ENCODE results near the gene RUSC1.
A peak's percentile ranks its signal among the peaks of the same experiment; 100 is the strongest.

RUSC1 gene

GRCh38 chr1:155319536-155319935, 1.2 kb upstream of the RUSC1 start:
- Histone ChIP-seq H3K4me2 (ENCODE audit: low read length) (no peak overlapping the region), H4K91ac (ENCODE audit: low read depth, low read length) (no peak overlapping the region), H3K18ac (ENCODE audit: low read length) (no peak overlapping the region), H3K27ac (ENCODE audit: low read depth, low read length) (no peak overlapping the region), H4K12ac (ENCODE audit: low read depth, low read length) (no peak overlapping the region), H4K8ac (ENCODE audit: low read depth, low read length) (no peak overlapping the region), H3K36me3 (ENCODE audit: control insufficient read depth in 1 of 2, insufficient read depth in 2 of 2, low read length in 2 of 2) (peaks cover 37 to 45% of the 10 kb centered on the region in 2 experiments), H3K14ac (ENCODE audit: low read length) (no peak overlapping the region), H3K27me3 (ENCODE audit: insufficient read depth, low read length) (no peaks in the 10 kb centered on the region), H3K79me1 (ENCODE audit: low read length) (peaks cover 10% of the 10 kb centered on the region), H3K4me3 (ENCODE audit: low read depth, low read length) (no peak overlapping the region), H2AK5ac (ENCODE audit: low read length) (no peak overlapping the region), H2AFZ (ENCODE audit: insufficient read depth, low read length, poor library complexity) (no peak overlapping the region), H3K23ac (ENCODE audit: low read length) (no peak overlapping the region), H3K9ac (ENCODE audit: low read length) (no peak overlapping the region), H2BK120ac (ENCODE audit: insufficient read depth, low read length, poor library complexity) (no peak overlapping the region), H3K79me2 (ENCODE audit: control insufficient read depth, insufficient read depth, low read length, poor library complexity) (peaks cover 7% of the 10 kb centered on the region), H3K4me1 (ENCODE audit: control insufficient read depth in 1 of 2, insufficient read depth in 2 of 2, low read length in 2 of 2) (peaks cover 0 to 12% of the 10 kb centered on the region in 2 experiments), H2BK5ac (ENCODE audit: low read depth, low read length, poor library complexity) (no peak overlapping the region), H2BK12ac (ENCODE audit: low read length) (no peak overlapping the region), H3K4ac (ENCODE audit: low read depth, low read length) (no peak overlapping the region), H3K9me3 (ENCODE audit: insufficient read depth, low read depth, low read length) (no peaks in the 10 kb centered on the region)
- no peak for DNase-seq
- no CpG with 5 or more reads among the region's 5 CpGs for WGBS (ENCODE audit: extremely low coverage, insufficient coverage, insufficient read length)

- no peak overlapping the region for H4K91ac ChIP-seq (ENCODE audit: low read depth, low read length)
- no peak overlapping the region for H3K23ac ChIP-seq (ENCODE audit: low read length)
- no peak overlapping the region for H4K12ac ChIP-seq (ENCODE audit: low read depth, low read length)
- no peak overlapping the region for H3K27ac ChIP-seq (ENCODE audit: low read depth, low read length)
- peaks cover 12% of the 10 kb centered on the region for H3K79me2 ChIP-seq (ENCODE audit: control insufficient read depth, insufficient read depth, low read length, poor library complexity)
- peaks cover 1 to 14% of the 10 kb centered on the region in 2 experiments for H3K4me1 ChIP-seq (ENCODE audit: control insufficient read depth in 1 of 2, insufficient read depth in 2 of 2, low read length in 2 of 2)
- H2BK120ac ChIP-seq (ENCODE audit: insufficient read depth, low read length, poor library complexity) = no peak overlapping the region
- H3K79me1 ChIP-seq (ENCODE audit: low read length) = peaks cover 15% of the 10 kb centered on the region
- H2BK12ac ChIP-seq (ENCODE audit: low read length) = no peak overlapping the region
- peaks cover 33 to 40% of the 10 kb centered on the region in 2 experiments for H3K36me3 ChIP-seq (ENCODE audit: control insufficient read depth in 1 of 2, insufficient read depth in 2 of 2, low read length in 2 of 2)
- no peak overlapping the region for H3K4me3 ChIP-seq (ENCODE audit: low read depth, low read length)
- H3K4ac ChIP-seq (ENCODE audit: low read depth, low read length) = no peak overlapping the region
- H2AK5ac ChIP-seq (ENCODE audit: low read length) = no peak overlapping the region
- no peaks in the 10 kb centered on the region for H3K27me3 ChIP-seq (ENCODE audit: insufficient read depth, low read length)
- H3K9me3 ChIP-seq (ENCODE audit: insufficient read depth, low read depth, low read length) = no peaks in the 10 kb centered on the region
- no peak for DNase-seq
- H3K4me2 ChIP-seq (ENCODE audit: low read length) = peak overlapping the region; percentile 42
- H3K18ac ChIP-seq (ENCODE audit: low read length) = no peak overlapping the region
- no peak overlapping the region for H2AFZ ChIP-seq (ENCODE audit: insufficient read depth, low read length, poor library complexity)
- no CpG with 5 or more reads among the region's 11 CpGs for WGBS (ENCODE audit: extremely low coverage, insufficient coverage, insufficient read length)
- no peak overlapping the region for H3K14ac ChIP-seq (ENCODE audit: low read length)
- H3K9ac ChIP-seq (ENCODE audit: low read length) = no peak overlapping the region
- no peak overlapping the region for H4K8ac ChIP-seq (ENCODE audit: low read depth, low read length)
- H2BK5ac ChIP-seq (ENCODE audit: low read depth, low read length, poor library complexity) = no peak overlapping the region
Measured at GRCh38 chr1:155320252-155320651, 442 bp upstream of the RUSC1 start.

- Histone ChIP-seq H3K14ac (ENCODE audit: low read length) (no peak overlapping the region), H2AK5ac (ENCODE audit: low read length) (peak overlapping the region; percentile 46), H3K23ac (ENCODE audit: low read length) (no peak overlapping the region), H4K8ac (ENCODE audit: low read depth, low read length) (no peak overlapping the region), H3K18ac (ENCODE audit: low read length) (no peak overlapping the region), H3K27me3 (ENCODE audit: insufficient read depth, low read length) (no peaks in the 10 kb centered on the region), H3K36me3 (ENCODE audit: control insufficient read depth in 1 of 2, insufficient read depth in 2 of 2, low read length in 2 of 2) (peaks cover 44 to 52% of the 10 kb centered on the region in 2 experiments), H2BK5ac (ENCODE audit: low read depth, low read length, poor library complexity) (no peak overlapping the region), H2BK120ac (ENCODE audit: insufficient read depth, low read length, poor library complexity) (no peak overlapping the region), H4K12ac (ENCODE audit: low read depth, low read length) (no peak overlapping the region), H3K4ac (ENCODE audit: low read depth, low read length) (no peak overlapping the region), H3K4me3 (ENCODE audit: low read depth, low read length) (no peak overlapping the region), H3K27ac (ENCODE audit: low read depth, low read length) (no peak overlapping the region), H3K9me3 (ENCODE audit: insufficient read depth, low read depth, low read length) (no peaks in the 10 kb centered on the region), H3K4me2 (ENCODE audit: low read length) (peak overlapping the region; percentile 100), H2AFZ (ENCODE audit: insufficient read depth, low read length, poor library complexity) (no peak overlapping the region), H4K91ac (ENCODE audit: low read depth, low read length) (no peak overlapping the region), H2BK12ac (ENCODE audit: low read length) (no peak overlapping the region), H3K9ac (ENCODE audit: low read length) (peak overlapping the region; percentile 5), H3K4me1 (ENCODE audit: control insufficient read depth in 1 of 2, insufficient read depth in 2 of 2, low read length in 2 of 2) (peaks cover 6 to 20% of the 10 kb centered on the region in 2 experiments), H3K79me2 (ENCODE audit: control insufficient read depth, insufficient read depth, low read length, poor library complexity) (peaks cover 14% of the 10 kb centered on the region), H3K79me1 (ENCODE audit: low read length) (peaks cover 18% of the 10 kb centered on the region)
- WGBS (ENCODE audit: extremely low coverage, insufficient coverage, insufficient read length) = no CpG with 5 or more reads among the region's 27 CpGs
- DNase-seq = no peak
Measured at GRCh38 chr1:155321639-155322503, 1.2 kb downstream of the RUSC1 start.

- Histone ChIP-seq H4K12ac (ENCODE audit: low read depth, low read length) (no peak overlapping the region), H3K4me1 (ENCODE audit: control insufficient read depth in 1 of 2, insufficient read depth in 2 of 2, low read length in 2 of 2) (peaks cover 6 to 20% of the 10 kb centered on the region in 2 experiments), H3K27ac (ENCODE audit: low read depth, low read length) (peak overlapping the region; percentile 92), H3K27me3 (ENCODE audit: insufficient read depth, low read length) (no peaks in the 10 kb centered on the region), H3K9me3 (ENCODE audit: insufficient read depth, low read depth, low read length) (no peaks in the 10 kb centered on the region), H3K79me2 (ENCODE audit: control insufficient read depth, insufficient read depth, low read length, poor library complexity) (peaks cover 14% of the 10 kb centered on the region), H4K91ac (ENCODE audit: low read depth, low read length) (no peak overlapping the region), H3K18ac (ENCODE audit: low read length) (no peak overlapping the region), H3K14ac (ENCODE audit: low read length) (no peak overlapping the region), H3K4ac (ENCODE audit: low read depth, low read length) (no peak overlapping the region), H2BK5ac (ENCODE audit: low read depth, low read length, poor library complexity) (no peak overlapping the region), H3K23ac (ENCODE audit: low read length) (no peak overlapping the region), H2AK5ac (ENCODE audit: low read length) (no peak overlapping the region), H3K9ac (ENCODE audit: low read length) (no peak overlapping the region), H2AFZ (ENCODE audit: insufficient read depth, low read length, poor library complexity) (no peak overlapping the region), H2BK120ac (ENCODE audit: insufficient read depth, low read length, poor library complexity) (no peak overlapping the region), H2BK12ac (ENCODE audit: low read length) (no peak overlapping the region), H4K8ac (ENCODE audit: low read depth, low read length) (peak overlapping the region; percentile 40), H3K36me3 (ENCODE audit: control insufficient read depth in 1 of 2, insufficient read depth in 2 of 2, low read length in 2 of 2) (peaks cover 44 to 50% of the 10 kb centered on the region in 2 experiments), H3K79me1 (ENCODE audit: low read length) (peaks cover 18% of the 10 kb centered on the region), H3K4me3 (ENCODE audit: low read depth, low read length) (peak overlapping the region; percentile 40), H3K4me2 (ENCODE audit: low read length) (peak overlapping the region; percentile 100)
- DNase-seq = peak in 1 of 2 donors; percentile 17
- WGBS (ENCODE audit: extremely low coverage, insufficient coverage, insufficient read length) = no CpG with 5 or more reads among the region's 28 CpGs
Measured at GRCh38 chr1:155322571-155322952, 1.9 kb downstream of the RUSC1 start.

Measured in trophoblast cell (in vitro differentiated cells and primary cell).